ENCODE measurements around the gene HSPA2. TPM values are rescaled to one million over a fixed set of nuclear protein-coding genes. Genes with fewer than 3 reads are reported as not detected.
A peak's percentile ranks its signal among the peaks of the same experiment; 100 is the strongest.
"Not testable (repeated sequence)": the region's sequence is repeated elsewhere in the genome, so short reads cannot be mapped to it uniquely, and the experiment has no call there.

HSPA2 gene
- polyA plus RNA-seq, 4 donors = 20.0 to 24.8 (median 22.6) TPM

GRCh38 chr14:64510825-64511671 lies 29.5 kb upstream of the HSPA2 start:
- peak in 3 of 4 donors; percentile 57 to 63 (median 59) for DNase-seq (ENCODE audit: low read depth in 4 of 4, low spot score in 3 of 4)

- DNase-seq (ENCODE audit: low read depth in 4 of 4, low spot score in 3 of 4) = no peak
Measured at GRCh38 chr14:64513271-64513670, 27.3 kb upstream of the HSPA2 start.

- no peak for DNase-seq (ENCODE audit: low read depth in 4 of 4, low spot score in 3 of 4)
Measured at GRCh38 chr14:64515053-64515452, 25.5 kb upstream of the HSPA2 start.

- no peak for DNase-seq (ENCODE audit: low read depth in 4 of 4, low spot score in 3 of 4)
Measured at GRCh38 chr14:64516969-64517368, 23.6 kb upstream of the HSPA2 start.

- DNase-seq (ENCODE audit: low read depth in 4 of 4, low spot score in 3 of 4) = not testable (repeated sequence)
Measured at GRCh38 chr14:64517667-64518066, 22.9 kb upstream of the HSPA2 start.

GRCh38 chr14:64518229-64518628 lies 22.3 kb upstream of the HSPA2 start:
- DNase-seq (ENCODE audit: low read depth in 4 of 4, low spot score in 3 of 4) = no peak

GRCh38 chr14:64520699-64521098 lies 19.8 kb upstream of the HSPA2 start:
- DNase-seq (ENCODE audit: low read depth in 4 of 4, low spot score in 3 of 4) = no peak

- no peak for DNase-seq (ENCODE audit: low read depth in 4 of 4, low spot score in 3 of 4)
Measured at GRCh38 chr14:64522591-64523355, 17.8 kb upstream of the HSPA2 start.

- DNase-seq (ENCODE audit: low read depth in 4 of 4, low spot score in 3 of 4) = no peak
Measured at GRCh38 chr14:64525354-64525753, 15.2 kb upstream of the HSPA2 start.

GRCh38 chr14:64531567-64531966 lies 9.0 kb upstream of the HSPA2 start:
- DNase-seq (ENCODE audit: low read depth in 4 of 4, low spot score in 3 of 4) = no peak

- no peak for DNase-seq (ENCODE audit: low read depth in 4 of 4, low spot score in 3 of 4)
Measured at GRCh38 chr14:64536488-64537245, 3.9 kb upstream of the HSPA2 start.

- peak in 1 of 4 donors; percentile 47 for DNase-seq (ENCODE audit: low read depth in 4 of 4, low spot score in 3 of 4)
Measured at GRCh38 chr14:64541261-64541971, 875 bp downstream of the HSPA2 start.

GRCh38 chr14:64541972-64542835 lies 1.7 kb downstream of the HSPA2 start:
- peak in 1 of 4 donors; percentile 31 for DNase-seq (ENCODE audit: low read depth in 4 of 4, low spot score in 3 of 4)

- no peak for DNase-seq (ENCODE audit: low read depth in 4 of 4, low spot score in 3 of 4)
Measured at GRCh38 chr14:64542836-64543201, 2.3 kb downstream of the HSPA2 start.

- no peak for DNase-seq (ENCODE audit: low read depth in 4 of 4, low spot score in 3 of 4)
Measured at GRCh38 chr14:64544607-64545312, 4.2 kb downstream of the HSPA2 start.

GRCh38 chr14:64549016-64549415 lies 8.5 kb downstream of the HSPA2 start:
- DNase-seq (ENCODE audit: low read depth in 4 of 4, low spot score in 3 of 4) = no peak

- DNase-seq (ENCODE audit: low read depth in 4 of 4, low spot score in 3 of 4) = peak in 1 of 4 donors; percentile 23
Measured at GRCh38 chr14:64549791-64550620, 9.5 kb downstream of the HSPA2 start, which contains the start of gene PPP1R36. Gene PPP1R36 (plus strand): TSS chr14:64549961. CDS start chr14:64549998, 37 bp downstream.
